Heart left ventricle (tissue), 13 donors: ENCODE data around the gene NTM.

Experiments
- POLR2A ChIP-seq, 2 donors: fragments of 450-650 bp; IDR thresholded peaks; one replicate each; pipeline ENCODE4 v1.6.1; 2017; ENCODE audit warnings: antibody characterized with exemption in 2 of 2, mild to moderate bottlenecking in 2 of 2, moderate library complexity in 2 of 2
- TF ChIP-seq, protein P1 (sequence below), 12 donors: fragments of 200-600 bp; sonication (generic) in 4 of 12; IDR thresholded peaks; one replicate each; pipeline versions ENCODE4 v1.5.0 to v1.8.0; 2018 to 2022; ENCODE audit warnings: antibody characterized with exemption in 12 of 12, mild to moderate bottlenecking in 5 of 12
- donor health status: ischemic (EF 13 %, LVEDD 7.1; RV severe dilation, severe dysfunction).
- donor health status: DM: no; HTN: yes; CAD: no.
- donor health status: DM: no; HTN: no; CAD: no.
- donor health status: ischemic (EF 25% LVEDD 6.9; RV normal size, moderate dysfunction).
- donor health status: ischemic (EF 25% LVEDD 5.7; RV mildly dilated, moderate dysfunction).
- donor health status: ischemic (EF 35%, LVEDD 5.7; RV mildly dilated, moderate dysfunction).
- donor health status: nonischemic (EF 11% LVEDD 7.7; RV severe dilation, severe dysfunction).
- donor health status: DM: yes; HTN: yes; CAD: no.
- donor health status: PGD.
- donor health status: ischemic (EF 29% LVEDD 5.4; RV normal size, mild dysfunction).
- donor health status: nonischemic (EF 23%, LVEDD 6.1; RV moderate dilation, normal function).

- TF ChIP-seq, protein P1, sequence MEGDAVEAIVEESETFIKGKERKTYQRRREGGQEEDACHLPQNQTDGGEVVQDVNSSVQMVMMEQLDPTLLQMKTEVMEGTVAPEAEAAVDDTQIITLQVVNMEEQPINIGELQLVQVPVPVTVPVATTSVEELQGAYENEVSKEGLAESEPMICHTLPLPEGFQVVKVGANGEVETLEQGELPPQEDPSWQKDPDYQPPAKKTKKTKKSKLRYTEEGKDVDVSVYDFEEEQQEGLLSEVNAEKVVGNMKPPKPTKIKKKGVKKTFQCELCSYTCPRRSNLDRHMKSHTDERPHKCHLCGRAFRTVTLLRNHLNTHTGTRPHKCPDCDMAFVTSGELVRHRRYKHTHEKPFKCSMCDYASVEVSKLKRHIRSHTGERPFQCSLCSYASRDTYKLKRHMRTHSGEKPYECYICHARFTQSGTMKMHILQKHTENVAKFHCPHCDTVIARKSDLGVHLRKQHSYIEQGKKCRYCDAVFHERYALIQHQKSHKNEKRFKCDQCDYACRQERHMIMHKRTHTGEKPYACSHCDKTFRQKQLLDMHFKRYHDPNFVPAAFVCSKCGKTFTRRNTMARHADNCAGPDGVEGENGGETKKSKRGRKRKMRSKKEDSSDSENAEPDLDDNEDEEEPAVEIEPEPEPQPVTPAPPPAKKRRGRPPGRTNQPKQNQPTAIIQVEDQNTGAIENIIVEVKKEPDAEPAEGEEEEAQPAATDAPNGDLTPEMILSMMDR (IDR thresholded peaks at IDR 0.05), result no peak
- no peak for TF ChIP-seq POLR2A (IDR thresholded peaks at IDR 0.05)
Measured at GRCh38 chr11:131549770-131550169, 179.4 kb downstream of the NTM start.
